GM12878 (cell line): ENCODE measurements around the gene TCF20. TPM values are rescaled to one million over a fixed set of nuclear protein-coding genes. Genes with fewer than 3 reads are reported as not detected.

ENCODE experiments used
- ATAC-seq: fragments of 200-7000 bp; cut with Tn5 transposase; 3 replicates; pipeline ENCODE4 v1.9.1; 2020; ENCODE audit warnings: mild to moderate bottlenecking, moderate library complexity
- BruUV-seq: library from RNA; stranded (reverse); fragments of 400-500 nt; replicated peaks from 2 replicates; lab custom pipeline; 2021; lab: Mats Ljungman, UMichigan
- CTCF ChIA-PET: fragments of 300-600 bp; sonication (Branson Sonifier 250); formaldehyde crosslinking; extraction: SDS; loops from one replicate; lab custom pipeline; 2021; ENCODE audit warnings: inconsistent platforms; lab: Yijun Ruan, JAX
- POLR2A ChIA-PET: fragments of 350-600 bp; formaldehyde crosslinking; extraction: SDS; loops from one replicate; lab custom pipeline; 2021; ENCODE audit warnings: inconsistent platforms; lab: Charles Lee
- RAD21 ChIA-PET: fragments of 300-600 bp; sonication (Branson Sonifier 250); formaldehyde crosslinking; loops from one replicate; lab custom pipeline; 2023; ENCODE audit warnings: antibody characterized with exemption; ENCODE audit not compliant: unreplicated experiment; lab: Charles Lee
- SMC1A ChIA-PET: fragments of 300-600 bp; sonication (Branson Sonifier 250); formaldehyde crosslinking; loops from one replicate; lab custom pipeline; 2023; ENCODE audit not compliant: unreplicated experiment, uncharacterized antibody; lab: Charles Lee
- DNase-seq: peaks from one replicate; pipeline ENCODE4 v3.0.0-alpha.2; 2011; ENCODE audit warnings: low read depth, low spot score
- FAIRE-seq: peaks from 3 replicates; lab custom pipeline; 2011; peaks lifted over from hg19 to GRCh38; lab: Jason Lieb, UNC
- H2AFZ ChIP-seq: 2 replicates; pipeline ENCODE4 v1.6.0; 2011; ENCODE audit warnings: low read depth, low read length, control low read depth; ENCODE audit not compliant: control insufficient read depth
- H3K27ac ChIP-seq: 2 replicates; pipeline ENCODE4 v1.5.1; 2011; ENCODE audit warnings: control low read depth; ENCODE audit not compliant: control insufficient read depth, insufficient read depth
- H3K27me3 ChIP-seq, 2 experiments: replicated peaks in 1 of 2; 2 replicates each; pipeline versions ENCODE4 v1.6.0 to v1.6.1; 2011; ENCODE audit warnings: low read length in 1 of 2; ENCODE audit not compliant: control insufficient read depth in 2 of 2, insufficient read depth in 2 of 2
- H3K36me3 ChIP-seq, 2 experiments: 2 replicates each; pipeline ENCODE4 v1.5.1; 2011; ENCODE audit warnings: low read length in 1 of 2; ENCODE audit not compliant: control insufficient read depth in 2 of 2, insufficient read depth in 2 of 2
- H3K4me1 ChIP-seq: 2 replicates; pipeline ENCODE4 v1.6.1; 2011; ENCODE audit warnings: mild to moderate bottlenecking, low read length, moderate library complexity, mixed read lengths; ENCODE audit not compliant: control insufficient read depth, insufficient read depth
- H3K4me2 ChIP-seq: 2 replicates; pipeline ENCODE4 v1.6.0; 2011; ENCODE audit warnings: control low read depth; ENCODE audit not compliant: control insufficient read depth, insufficient read depth
- H3K4me3 ChIP-seq: fragments of 200-600 bp; sonication (generic); 2 replicates; pipeline ENCODE4 v1.5.1; 2016
- H3K79me2 ChIP-seq: 2 replicates; pipeline ENCODE4 v1.6.0; 2011; ENCODE audit warnings: low read length; ENCODE audit not compliant: control insufficient read depth, insufficient read depth
- H3K9ac ChIP-seq: 2 replicates; pipeline ENCODE4 v1.8.0; 2011; ENCODE audit warnings: low read length, control low read depth, mixed read lengths; ENCODE audit not compliant: control insufficient read depth, insufficient read depth
- H3K9me3 ChIP-seq: replicated peaks from 3 replicates; pipeline ENCODE4 v1.5.1; 2011; ENCODE audit warnings: mild to moderate bottlenecking, low read length; ENCODE audit not compliant: control insufficient read depth, insufficient read depth
- H4K20me1 ChIP-seq: 2 replicates; pipeline ENCODE4 v1.6.0; 2011; ENCODE audit not compliant: control insufficient read depth, insufficient read depth
- CBFB ChIP-seq: IDR thresholded peaks from 2 replicates; pipeline ENCODE4 v1.6.1; 2016; ENCODE audit warnings: antibody characterized with exemption, low read depth
- E4F1 ChIP-seq: fragments of 450-650 bp; IDR thresholded peaks from 2 replicates; pipeline ENCODE4 v1.6.1; 2018; ENCODE audit warnings: borderline replicate concordance, mild to moderate bottlenecking; ENCODE audit not compliant: partially characterized antibody
- ESRRA ChIP-seq: IDR thresholded peaks from 2 replicates; pipeline ENCODE4 v1.6.1; 2012; ENCODE audit warnings: mild to moderate bottlenecking, low read length, improper control_type of control experiment
- IKZF2 ChIP-seq, 2 experiments: fragments of 450-650 bp; IDR thresholded peaks; 2 replicates each; pipeline ENCODE4 v1.6.1; 2017; ENCODE audit warnings: mild to moderate bottlenecking in 2 of 2, moderate library complexity in 2 of 2
- NFYB ChIP-seq: IDR thresholded peaks from 2 replicates; pipeline ENCODE4 v1.6.1; 2011; ENCODE audit warnings: low read depth, mild to moderate bottlenecking, low read length, improper control_type of control experiment, moderate library complexity; ENCODE audit not compliant: insufficient read depth
- RB1 ChIP-seq: fragments of 450-650 bp; formaldehyde crosslinking; IDR thresholded peaks from 2 replicates; pipeline ENCODE4 v1.6.1; 2017; ENCODE audit warnings: mild to moderate bottlenecking, borderline replicate concordance
- RELA ChIP-seq: fragments of 450-650 bp; IDR thresholded peaks from 2 replicates; pipeline ENCODE4 v1.8.0; 2014; ENCODE audit warnings: borderline replicate concordance; ENCODE audit not compliant: partially characterized antibody
- RUNX3 ChIP-seq: IDR thresholded peaks from 2 replicates; pipeline ENCODE4 v1.6.1; 2012; ENCODE audit warnings: low read length, inconsistent platforms
- SPI1 ChIP-seq: IDR thresholded peaks from 2 replicates; pipeline ENCODE4 v1.6.1; 2011; ENCODE audit warnings: low read depth, mild to moderate bottlenecking, low read length, moderate library complexity, borderline replicate concordance; ENCODE audit not compliant: insufficient read depth
- TARDBP ChIP-seq: IDR thresholded peaks from 2 replicates; pipeline ENCODE4 v1.6.1; 2016; ENCODE audit warnings: borderline replicate concordance
- ZNF207 ChIP-seq: fragments of 450-650 bp; IDR thresholded peaks from 2 replicates; pipeline ENCODE4 v1.6.1; 2014; ENCODE audit warnings: antibody characterized with exemption, mild to moderate bottlenecking, borderline replicate concordance
- WGBS: methylation state at CpG from one replicate; pipeline ENCODE4 v1.1.6; 2016; ENCODE audit warnings: low lambda C conversion rate; ENCODE audit not compliant: insufficient replicate concordance, insufficient coverage; ENCODE audit errors: missing lambda C conversion rate; 5-methylcytosine and 5-hydroxymethylcytosine counted together
- in situ Hi-C: fragments of 300-500 bp; cut with MboI; formaldehyde crosslinking; loops from 9 replicates; pipeline ENCODE4 v1.14.3; 2018; ENCODE audit warnings: mixed read lengths
- intact Hi-C: fragments of 100-400 bp; cut with micrococcal nuclease; formaldehyde crosslinking; loops from one replicate; pipeline ENCODE4 v1.14.2; 2022; ENCODE audit not compliant: unreplicated experiment
- polyA plus RNA-seq, 11 experiments: library from polyadenylated mRNA; depleted of rRNA in 4 of 11; unstranded in 6 of 11; stranded (reverse) in 5 of 11; fragments of >200 nt; fragmentation: Nextera tagmentation in 4 of 11; fragmentation: Illumina TruSeq in 1 of 11; extraction: Ambion mirVana in 4 of 11; extraction: Trizol in 1 of 11; gene quantifications; 1 replicate in 1 of 11; 2 replicates in 10 of 11; pipeline versions ENCODE4 v1.2.1 to v1.2.3, GENCODE V29; 2011 to 2016; ENCODE audit warnings: inconsistent platforms in 2 of 11, missing spikeins in 2 of 11, low read depth in 1 of 11
- total RNA-seq, 4 experiments: library from RNA; depleted of rRNA in 3 of 4; stranded (reverse); fragments of >200 nt in 3 of 4; fragmentation: Illumina TruSeq in 1 of 4; extraction: Trizol in 1 of 4; gene quantifications; 2 replicates each; pipeline versions ENCODE4 v1.2.1 to v1.2.3, GENCODE V29; 2013 to 2021
- TF ChIP-seq, protein P1 (sequence below): IDR thresholded peaks from 2 replicates; pipeline ENCODE4 v1.6.1; 2011; ENCODE audit warnings: borderline replicate concordance, low read depth, mild to moderate bottlenecking, moderate library complexity, mixed read lengths, low read length; ENCODE audit not compliant: insufficient read depth; ENCODE audit errors: extremely low read length
- TF ChIP-seq, protein P2 (sequence below): IDR thresholded peaks from 2 replicates; pipeline ENCODE4 v1.6.1; 2011; ENCODE audit warnings: low read depth, mild to moderate bottlenecking, low read length, moderate library complexity, borderline replicate concordance; ENCODE audit errors: extremely low read depth

Gene TCF20
- total and polyA plus RNA-seq, 10 of the 15 experiments (the other 5 are each of a cell fraction or from before 2014, with no cell fraction given): 0.64 to 52.9 (median 22.6) TPM

DNA sequence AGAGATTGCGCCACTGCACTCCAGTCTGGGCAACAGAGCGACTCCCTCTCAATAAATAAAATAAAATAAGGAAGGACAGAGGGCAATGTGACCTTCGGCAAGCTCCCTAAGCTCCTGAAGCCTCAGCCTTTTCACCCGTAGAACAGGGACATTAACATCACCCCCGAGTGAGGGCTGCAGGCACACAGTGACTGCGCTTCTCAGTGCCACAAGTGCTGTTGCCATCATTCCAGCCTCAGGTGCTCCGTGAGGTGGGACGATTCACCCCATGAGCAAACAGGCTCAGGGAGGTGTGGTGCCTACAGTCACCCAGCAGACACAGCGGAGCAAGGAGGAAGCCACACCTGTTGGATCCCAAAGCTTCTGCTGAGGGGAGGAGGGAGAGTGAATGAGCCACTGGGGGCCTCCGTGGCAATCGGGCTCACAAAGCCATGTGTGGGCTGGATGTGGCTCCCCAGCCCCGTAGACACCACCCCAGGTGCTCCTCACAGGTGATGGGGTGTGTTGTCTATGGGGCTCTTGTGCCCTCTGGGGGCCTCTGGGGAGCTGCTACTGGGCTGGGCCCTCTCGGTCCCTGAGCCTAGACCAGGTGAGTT is 9.1 kb upstream of the TCF20 start:
- H3K79me2 ChIP-seq: no peaks in the 10 kb centered on the region
- intact Hi-C loops (no loop called here), in situ Hi-C loops (no loop called here)
- H3K4me3 ChIP-seq: no peak overlapping the region
- no TSS peak for BruUV-seq
- no peak overlapping the region for H3K27ac ChIP-seq
- ChIA-PET RAD21 (interaction anchor here (0.9 to 2.5 kb wide), 4 partner anchors 16 to 153 kb away, joined by 3 to 11 read pairs (median 4); partner anchors contain the start of gene NFAM1), CTCF (interaction anchor here (0.7 to 2.7 kb wide), 9 partner anchors 14 to 164 kb away, joined by 3 to 22 read pairs (median 5); no protein-coding TSS in a partner anchor), SMC1A (interaction anchor here (1.2 to 2.5 kb wide), 4 partner anchors 7 to 164 kb away, joined by 3 to 14 read pairs (median 6); no protein-coding TSS in a partner anchor), POLR2A (interaction anchor here (0.6 to 2.7 kb wide), 3 partner anchors 157 to 165 kb away, joined by 3 to 7 read pairs (median 3); no protein-coding TSS in a partner anchor)
- no peak overlapping the region for H2AFZ ChIP-seq
- no peaks in the 10 kb centered on the region for H3K36me3 ChIP-seq
- TF ChIP-seq E4F1: no peak
- TF ChIP-seq TARDBP: no peak
- TF ChIP-seq, protein P1, sequence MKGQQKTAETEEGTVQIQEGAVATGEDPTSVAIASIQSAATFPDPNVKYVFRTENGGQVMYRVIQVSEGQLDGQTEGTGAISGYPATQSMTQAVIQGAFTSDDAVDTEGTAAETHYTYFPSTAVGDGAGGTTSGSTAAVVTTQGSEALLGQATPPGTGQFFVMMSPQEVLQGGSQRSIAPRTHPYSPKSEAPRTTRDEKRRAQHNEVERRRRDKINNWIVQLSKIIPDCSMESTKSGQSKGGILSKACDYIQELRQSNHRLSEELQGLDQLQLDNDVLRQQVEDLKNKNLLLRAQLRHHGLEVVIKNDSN: no peak
- TF ChIP-seq RB1: no peak
- no peak for TF ChIP-seq NFYB
- TF ChIP-seq, protein P2, sequence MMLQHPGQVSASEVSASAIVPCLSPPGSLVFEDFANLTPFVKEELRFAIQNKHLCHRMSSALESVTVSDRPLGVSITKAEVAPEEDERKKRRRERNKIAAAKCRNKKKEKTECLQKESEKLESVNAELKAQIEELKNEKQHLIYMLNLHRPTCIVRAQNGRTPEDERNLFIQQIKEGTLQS: no peak
- no peak for TF ChIP-seq RELA
- no peak for TF ChIP-seq RUNX3
- no peak for TF ChIP-seq ZNF207
- TF ChIP-seq IKZF2 (IDR thresholded peaks at IDR 0.05): no peak
- TF ChIP-seq ESRRA: no peak
- TF ChIP-seq SPI1: no peak
- no peak for TF ChIP-seq CBFB
- H3K4me1 ChIP-seq: peaks cover 15% of the 10 kb centered on the region
- ATAC-seq (no peak), FAIRE-seq (no peak), DNase-seq (no peak)
- H3K9me3 ChIP-seq: no peaks in the 10 kb centered on the region
- no peaks in the 10 kb centered on the region for H4K20me1 ChIP-seq
- no peak overlapping the region for H3K4me2 ChIP-seq
- no peak overlapping the region for H3K9ac ChIP-seq
- 71% methylated on average over 13 of the region's 13 CpGs for WGBS
- H3K27me3 ChIP-seq: peaks cover 5 to 7% of the 10 kb centered on the region in 2 experiments
